NCI-H2081 (cell line): ENCODE results near the gene PRDM1.

Experiments
- DNase-seq, 2 experiments: peaks; one replicate each; lab custom pipeline; 2025; lab: John Stamatoyannopoulos, UW

The PRDM1 gene

DNA sequence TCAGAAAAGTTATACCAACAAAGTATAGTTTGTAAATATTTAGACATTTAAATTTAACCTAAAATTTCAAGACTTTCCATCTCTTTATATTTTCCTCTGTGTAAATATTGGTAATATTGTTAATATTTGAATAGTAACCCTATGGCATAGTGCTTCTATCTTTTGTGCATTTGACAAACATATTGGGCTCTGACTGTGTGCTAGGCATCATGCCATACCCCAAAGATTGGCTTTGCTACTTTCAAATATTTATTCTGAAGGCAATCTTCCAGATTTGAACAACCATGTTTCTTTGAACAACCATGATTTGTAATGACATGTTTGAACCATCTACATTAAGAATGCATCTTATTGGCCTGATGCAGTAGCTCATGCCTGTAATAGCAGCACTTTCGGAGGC, 15.5 kb upstream of the PRDM1 start:
- peak; percentile 26 to 77 for DNase-seq

DNA sequence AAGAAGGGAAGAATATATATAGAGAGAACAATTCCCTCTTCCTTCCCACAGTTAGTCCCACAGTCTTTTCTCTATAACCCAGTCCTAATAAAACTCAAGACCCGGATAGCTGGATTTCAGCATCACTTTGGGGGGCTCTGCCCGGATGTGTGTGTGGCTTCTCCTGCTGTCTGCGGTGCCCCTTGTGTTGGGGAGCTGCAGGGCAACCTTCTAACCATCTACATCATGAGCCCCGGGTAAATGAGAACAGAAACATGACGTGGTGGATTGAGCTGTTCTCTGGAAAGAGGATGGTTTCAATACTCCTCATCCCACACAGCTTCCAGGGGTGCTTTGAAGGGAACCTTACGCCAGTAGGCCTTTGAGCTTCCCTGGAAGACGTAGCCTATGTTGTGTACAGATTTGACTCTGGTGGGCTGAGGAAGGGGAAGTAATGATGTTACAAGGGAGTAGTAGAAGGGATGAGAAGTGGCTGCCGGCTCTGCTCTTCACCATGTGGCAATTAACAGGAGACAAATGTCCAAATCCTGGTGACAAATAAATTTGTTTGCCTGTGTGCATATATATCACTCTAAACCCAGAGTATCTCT, 13.5 kb upstream of the PRDM1 start:
- DNase-seq = no peak

DNA sequence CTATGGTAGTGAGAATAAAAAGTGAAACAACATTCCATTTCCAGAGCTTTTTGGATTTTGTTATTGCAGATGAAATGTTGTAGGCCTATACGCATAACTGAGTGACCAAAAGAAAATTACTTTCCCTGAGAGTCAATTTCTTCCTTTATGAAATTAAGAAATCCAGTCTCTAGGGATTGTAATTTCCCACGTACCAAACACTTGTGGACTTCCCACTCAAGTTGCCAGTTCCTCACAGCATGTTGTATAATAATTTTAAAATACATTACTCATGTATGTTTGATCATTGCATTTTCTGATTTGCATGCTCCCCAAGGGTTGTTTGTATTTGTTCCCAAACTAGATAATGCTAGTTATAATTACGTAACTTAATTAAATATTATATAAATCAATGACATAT, 12.0 kb upstream of the PRDM1 start:
- no peak for DNase-seq

DNA sequence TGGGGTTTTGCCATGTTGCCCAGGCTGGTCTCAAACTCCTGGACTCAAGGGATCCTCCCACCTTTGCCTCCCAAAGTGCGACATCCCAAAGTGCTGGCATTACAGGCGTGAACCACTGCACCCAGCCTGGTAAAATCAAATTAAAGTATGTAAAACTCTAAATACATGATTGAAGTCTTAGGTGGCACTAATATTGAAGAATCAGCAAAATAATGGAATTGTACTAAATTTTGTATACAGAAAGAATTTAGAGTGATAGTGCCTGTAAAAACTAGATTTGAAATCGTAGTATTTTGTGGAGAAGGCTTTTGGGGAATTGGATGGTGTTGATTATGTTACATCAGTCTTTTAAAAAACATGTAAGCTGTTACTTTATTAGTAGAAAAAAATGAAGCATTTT, 10.0 kb upstream of the PRDM1 start:
- DNase-seq = no peak

DNA sequence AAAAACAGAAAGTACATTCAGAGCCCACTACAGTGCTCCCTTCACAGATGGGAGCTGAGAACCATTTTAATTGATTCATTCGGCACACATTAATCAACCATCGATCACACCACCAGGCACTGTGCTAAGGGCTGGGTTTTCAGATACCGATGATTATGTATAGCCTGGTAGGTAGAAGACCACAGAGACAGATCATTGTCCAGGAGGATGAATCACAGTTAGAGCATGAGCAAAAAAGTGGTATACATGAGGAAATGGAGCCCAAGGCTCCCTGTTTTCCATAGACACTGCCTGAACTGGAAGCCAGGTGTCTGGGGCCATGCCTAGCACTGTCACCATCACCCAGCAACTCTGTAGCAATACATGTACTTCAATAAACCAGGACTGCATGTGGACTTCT, 9.0 kb upstream of the PRDM1 start:
- no peak for DNase-seq

DNA sequence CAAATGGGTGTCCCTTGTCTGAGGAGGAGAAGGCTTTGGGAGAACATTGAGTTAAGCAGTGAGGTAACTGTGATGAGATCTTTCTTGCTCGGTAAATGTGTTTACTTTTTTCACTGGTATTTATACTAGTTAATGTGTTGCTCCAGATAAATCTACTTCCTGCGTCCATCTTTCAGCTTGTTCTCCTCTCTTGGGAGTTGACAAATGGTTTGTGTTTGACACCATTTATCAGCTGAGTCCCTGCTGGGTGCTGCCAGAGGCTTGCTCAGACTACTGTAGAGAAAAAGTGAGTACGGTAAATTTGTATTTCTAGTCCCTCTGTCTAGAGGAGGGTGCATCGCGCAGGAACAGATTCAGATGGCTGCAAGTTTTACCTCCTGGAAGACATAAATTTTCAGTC, 8.3 kb upstream of the PRDM1 start:
- DNase-seq = no peak

DNA sequence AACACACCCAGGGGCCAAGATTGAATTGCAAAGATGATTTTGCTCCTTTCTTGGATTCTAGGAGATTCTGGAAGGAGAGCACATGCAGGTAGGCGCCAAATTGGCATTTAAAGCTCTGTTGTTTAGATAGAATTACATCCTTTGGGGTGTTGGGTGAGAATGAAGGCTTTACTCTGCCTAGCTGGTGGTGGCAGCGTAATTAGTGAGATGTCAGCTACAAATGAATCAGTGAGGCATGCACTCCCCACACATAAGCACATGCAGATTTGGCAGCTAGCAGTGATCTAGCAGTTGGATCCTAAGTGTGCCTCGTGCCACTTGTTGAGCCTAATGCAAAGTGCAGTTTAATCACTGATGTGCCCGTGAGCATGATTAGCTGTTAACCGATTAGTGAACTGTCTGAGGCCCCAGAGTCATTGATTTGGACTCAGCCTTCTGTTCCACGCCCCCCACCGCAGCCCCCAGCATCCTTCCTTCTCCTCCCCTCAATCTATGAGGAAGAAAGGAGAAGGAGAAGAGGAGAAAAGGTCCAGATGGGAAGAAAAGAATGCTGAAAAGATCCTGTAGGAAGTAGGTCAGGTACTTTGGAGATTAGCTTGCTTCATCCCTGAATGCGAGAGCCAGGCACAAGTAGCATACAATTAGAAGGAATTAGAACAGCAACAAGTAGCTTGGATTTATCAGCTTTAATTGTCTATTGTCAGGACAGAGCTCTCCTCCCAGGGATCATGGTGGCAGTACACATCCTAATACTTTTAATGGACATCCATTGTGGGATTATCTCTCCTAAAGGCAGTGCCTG, 6.0 kb upstream of the PRDM1 start:
- DNase-seq = no peak

DNA sequence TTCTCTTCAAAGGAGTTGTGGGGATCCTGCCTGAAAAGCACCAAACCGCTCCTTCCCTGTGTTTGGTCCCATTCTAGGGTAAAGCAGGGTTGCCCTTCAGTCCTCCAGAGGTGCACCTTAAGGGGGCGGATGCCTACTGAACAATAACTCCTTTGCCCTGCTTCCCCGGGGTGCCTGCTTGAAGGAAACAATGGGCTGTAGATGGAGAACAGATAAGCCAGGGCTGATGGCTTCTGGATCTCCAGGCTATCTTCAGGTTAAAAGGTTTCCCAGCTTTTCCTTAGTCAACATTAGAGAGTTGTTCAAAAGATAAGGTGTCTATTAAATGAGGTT, 5.4 kb upstream of the PRDM1 start:
- no peak for DNase-seq

DNA sequence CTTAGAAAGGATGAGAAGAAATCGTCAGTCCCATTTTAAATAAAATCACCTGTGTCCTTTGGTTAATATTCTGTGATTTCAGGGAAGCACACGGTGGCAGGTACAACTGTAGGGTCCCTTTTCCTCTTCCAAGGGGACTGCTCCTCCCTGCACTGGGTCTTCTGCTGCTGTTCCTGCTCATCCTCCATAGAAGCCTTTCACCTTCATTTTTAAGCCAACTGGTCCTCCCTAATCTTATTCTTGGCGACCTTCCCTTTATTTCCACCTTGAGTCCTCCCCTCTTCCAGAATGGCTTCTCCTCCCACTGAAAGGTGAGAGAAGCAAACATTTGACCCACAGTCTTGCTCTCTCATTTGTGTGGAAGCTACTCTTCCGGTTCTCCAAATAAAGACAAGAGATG, 4.4 kb upstream of the PRDM1 start:
- no peak for DNase-seq

DNA sequence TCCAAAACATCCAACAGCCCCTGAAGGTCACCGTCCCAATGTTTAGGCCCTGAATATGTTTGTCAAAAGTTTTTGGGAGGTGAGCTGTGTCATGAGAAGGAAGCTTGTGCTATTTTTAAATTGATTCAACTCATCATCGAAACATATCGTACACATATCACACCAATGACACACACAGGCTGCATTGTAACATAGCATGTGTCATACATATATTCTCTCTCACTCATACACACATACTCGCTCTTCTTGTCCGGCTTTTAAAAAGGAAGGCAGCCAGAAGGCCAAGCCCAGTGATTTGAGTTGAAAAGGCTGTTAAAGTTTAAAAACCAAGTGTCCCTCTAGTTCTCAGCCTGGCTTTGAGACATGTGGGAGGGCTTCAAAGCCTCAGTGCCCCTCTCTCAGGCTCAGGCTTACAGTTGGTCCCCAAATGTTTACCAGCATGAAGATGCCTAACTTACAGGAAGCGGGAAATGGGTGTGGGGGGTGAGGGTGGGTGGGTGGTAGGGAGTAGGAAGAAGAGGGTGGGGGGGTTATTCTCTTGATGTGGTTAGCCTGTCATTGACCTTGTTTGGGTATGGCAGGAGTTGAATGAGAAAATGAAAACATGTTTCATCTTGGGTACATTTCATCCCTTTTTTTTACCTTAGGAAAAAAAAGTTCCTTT, 3.3 kb upstream of the PRDM1 start:
- no peak for DNase-seq

DNA sequence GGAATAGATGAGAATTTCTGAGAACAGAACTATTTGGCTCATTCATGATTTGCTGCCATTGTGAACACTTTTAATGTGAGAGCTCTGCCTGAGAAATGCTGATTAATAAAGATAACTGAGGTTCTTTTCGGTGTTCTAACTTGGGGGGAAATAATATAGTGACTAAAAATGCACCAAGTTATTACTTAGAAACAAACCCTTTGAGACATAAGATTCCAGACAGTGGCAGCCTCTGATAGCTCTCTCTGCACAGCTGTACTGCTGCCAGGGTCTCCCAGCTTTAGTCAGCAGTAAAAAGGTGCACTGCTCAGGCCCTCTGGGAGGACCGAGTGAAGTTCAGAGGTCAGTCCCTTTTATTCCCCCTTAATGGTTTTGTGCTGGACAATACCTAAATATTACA, 2.5 kb upstream of the PRDM1 start:
- DNase-seq = no peak

DNA sequence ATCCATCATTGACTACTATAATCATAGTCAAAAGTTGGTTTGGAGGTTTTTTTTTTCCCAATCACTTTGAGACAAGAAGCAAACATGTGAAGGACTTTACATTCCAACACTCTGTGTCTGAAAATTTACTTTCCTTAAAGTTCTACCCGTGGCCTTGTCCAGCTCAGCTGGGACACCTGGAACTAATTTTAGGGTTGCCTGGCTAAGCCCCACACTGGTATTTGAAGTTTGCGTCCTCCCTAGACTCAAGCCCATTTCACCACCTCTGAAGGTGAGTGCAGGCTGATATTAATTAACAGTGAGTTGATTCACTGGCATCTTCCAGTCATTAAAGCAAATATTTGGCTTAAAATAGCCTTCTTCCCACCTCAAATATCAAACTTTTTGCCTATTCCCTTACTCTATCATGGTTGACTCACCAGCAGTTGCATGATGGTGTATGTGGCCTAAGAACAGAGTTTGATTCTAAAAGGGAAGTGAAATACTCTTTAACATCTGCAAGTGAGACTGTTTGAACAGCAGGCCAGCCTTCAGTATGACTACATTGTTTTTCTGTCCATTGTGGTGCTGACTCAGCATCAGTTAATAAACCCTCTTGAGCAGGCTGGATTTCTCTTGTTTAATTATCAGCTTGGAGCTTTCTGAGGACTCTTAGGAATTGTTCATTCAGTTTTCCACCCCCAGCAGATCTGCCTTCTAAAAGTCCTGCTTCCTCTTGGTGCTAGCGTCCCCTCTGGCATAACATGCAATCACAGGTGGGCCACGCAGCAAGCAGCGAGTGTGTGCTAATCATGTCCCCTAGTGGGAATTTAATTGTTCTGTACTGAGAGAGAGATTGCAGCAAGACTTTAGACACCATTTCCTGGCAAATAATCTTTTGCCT, 1.8 kb upstream of the PRDM1 start:
- peak; percentile 7 to 48 for DNase-seq

DNA sequence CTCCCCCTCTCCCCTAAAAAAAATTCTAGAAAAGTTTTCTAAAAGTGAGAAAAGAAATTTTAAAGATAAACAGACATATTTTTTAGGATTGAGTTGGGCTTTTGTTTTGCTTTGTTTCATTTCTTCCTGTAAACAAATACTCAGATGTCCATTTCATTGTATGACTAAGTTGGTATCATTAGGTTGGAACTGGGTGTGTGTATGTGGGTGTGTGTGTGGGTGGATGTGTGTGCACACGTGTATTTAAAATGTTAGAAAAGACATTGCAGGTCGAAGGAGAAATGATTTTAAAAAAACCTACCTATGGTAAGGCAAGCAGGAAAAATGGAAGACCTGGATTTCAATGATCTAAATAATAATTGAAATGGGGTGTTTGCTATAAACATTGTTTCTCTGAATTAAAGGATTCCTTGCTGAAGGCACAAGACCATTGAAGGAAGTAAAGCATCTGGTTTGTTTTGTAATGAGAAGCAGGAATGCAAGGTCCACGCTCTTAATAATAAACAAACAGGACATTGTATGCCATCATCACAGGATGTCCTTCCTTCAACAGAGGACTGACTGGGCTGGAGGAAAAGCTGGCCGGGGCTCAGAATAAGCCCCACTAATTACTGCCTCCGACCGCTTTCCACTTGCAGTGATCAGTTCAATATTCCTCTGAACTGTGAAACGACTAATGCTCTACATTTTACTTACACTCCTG, 996 bp upstream of the PRDM1 start:
- no peak for DNase-seq

DNA sequence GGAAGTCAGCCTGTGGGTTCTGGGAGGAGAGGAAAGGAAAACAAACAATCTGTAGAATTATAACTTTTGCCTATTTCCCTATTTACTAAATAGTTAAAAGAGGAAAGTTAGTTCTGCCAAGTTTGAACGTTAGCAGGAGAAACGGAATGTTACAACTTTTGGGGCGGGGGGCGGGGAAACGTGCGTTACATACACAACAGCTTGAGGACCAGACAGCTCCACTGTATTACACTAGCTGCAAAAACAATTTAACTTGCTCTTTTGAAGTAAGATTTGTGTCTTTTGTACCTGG, 498 bp upstream of the PRDM1 start:
- DNase-seq = no peak

DNA sequence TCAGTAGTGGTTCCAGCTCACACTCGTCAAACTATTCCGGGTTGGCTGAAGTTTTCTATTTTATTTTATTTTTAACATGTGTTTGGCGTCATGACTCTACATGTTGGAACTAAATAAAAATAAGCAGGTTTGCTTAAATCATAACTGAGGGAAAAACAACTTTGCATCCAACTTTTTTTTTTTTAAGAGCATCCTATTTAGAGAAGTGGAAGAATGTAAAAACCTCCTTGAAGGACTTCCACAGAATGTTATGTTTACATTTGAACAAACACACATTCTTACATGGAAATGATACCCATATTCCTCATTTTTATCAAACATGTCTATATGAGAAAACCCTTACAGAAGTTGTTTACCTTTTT, 659 bp downstream of the PRDM1 start:
- DNase-seq = no peak

DNA sequence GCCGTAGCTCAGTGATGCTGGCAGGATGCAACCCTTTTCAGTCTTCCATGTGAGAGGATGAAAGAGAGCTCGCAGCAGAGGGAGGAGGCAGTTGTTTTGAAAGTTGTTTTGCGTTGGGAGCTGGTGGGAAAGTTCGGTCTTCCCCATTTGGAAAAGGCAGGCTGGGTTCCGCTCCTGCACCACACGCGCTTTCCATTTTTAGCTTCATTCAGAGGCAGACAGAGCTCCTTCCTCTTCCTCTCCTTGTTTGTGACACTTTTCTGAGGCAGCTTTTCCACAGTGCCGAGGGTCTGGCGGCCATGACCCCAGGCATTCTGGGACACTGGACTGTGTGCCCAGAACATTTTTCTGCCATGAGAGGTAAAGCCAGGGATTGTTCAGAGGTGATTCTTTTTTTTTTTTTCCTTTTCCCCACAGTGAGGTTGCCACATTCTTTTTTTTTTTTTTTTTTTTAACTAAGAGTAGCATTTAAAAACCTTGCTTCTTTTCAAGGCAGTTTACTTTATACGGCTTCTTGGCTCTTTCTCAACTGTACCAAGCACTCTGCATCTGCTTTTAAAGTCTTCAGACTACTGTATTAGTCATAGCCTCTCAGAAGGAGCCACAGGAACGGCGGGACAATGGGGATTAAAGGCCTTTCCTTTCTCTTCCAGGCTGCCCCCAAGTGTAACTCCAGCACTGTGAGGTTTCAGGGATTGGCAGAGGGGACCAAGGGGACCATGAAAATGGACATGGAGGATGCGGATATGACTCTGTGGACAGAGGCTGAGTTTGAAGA, 1.6 kb downstream of the PRDM1 start:
- DNase-seq = no peak

DNA sequence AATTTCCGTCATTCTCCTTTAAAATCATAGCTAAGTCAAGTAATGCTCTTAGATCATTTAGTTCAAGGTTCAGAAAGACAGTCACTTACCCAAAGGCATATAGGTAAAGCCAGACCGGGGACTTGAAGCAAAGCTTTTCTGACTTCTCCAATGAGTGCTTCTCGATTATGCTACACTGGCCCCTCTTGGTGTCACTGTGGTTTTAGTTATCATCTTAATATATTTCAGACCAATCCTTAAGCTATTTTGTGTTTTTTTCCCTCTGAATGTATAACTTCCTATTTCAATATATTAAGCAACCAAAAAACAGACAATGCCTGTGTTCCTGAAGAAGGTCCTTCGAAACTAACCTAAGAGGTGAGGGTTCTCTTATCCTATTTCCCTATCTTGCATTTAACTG, 3.9 kb downstream of the PRDM1 start:
- no peak for DNase-seq

DNA sequence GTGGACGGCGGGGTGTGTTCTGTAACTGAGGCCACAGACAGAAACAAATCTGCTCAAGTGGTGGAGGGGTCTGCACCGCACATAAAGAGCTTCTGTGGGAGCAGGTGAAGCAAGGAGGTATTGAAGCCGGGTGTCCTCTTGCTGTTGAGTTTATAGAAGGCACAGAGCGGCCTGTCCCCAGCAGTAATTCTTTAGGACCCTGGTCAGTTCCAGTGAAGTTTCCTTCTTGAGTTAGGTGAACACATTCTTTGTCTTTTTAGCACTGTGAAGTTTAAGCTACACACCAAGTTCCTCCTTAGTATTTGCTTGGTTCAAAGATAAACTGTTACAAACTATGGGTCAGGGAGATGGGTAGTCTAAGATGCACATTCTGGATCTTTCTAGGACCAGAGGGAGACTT, 6.1 kb downstream of the PRDM1 start:
- no peak for DNase-seq

DNA sequence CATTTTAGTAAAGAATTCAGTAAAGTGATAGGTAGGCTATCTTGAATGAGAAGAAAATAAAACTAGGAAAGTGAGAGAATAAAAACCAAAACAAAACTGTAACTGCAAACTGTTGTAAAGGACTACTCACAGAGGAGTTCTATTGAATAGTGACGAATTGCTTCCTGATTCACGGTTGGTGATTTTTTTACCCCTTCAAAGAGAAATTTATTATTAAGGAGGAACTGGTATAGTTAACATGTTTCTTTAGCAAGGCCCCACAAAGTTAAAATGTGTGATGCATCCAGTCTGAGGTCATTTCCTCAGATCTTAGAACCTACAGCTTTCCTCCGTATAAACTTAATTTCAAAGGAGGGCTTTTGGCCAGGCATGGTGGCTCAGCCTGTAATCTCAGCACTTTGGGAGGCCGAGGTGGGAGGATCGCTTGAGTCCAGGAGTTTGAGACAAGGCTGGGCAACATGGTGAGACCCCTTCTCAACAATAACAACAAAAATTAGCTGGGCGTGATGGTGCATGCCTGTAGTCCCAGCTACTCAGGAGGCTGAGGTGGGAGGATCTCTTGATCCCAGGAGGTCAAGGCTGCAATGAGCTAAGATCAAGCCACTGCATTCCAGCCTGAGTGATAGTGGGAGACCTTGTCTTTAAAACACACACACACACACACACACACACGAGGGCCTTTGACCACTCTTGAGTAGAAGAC, 8.3 kb downstream of the PRDM1 start:
- no peak for DNase-seq

DNA sequence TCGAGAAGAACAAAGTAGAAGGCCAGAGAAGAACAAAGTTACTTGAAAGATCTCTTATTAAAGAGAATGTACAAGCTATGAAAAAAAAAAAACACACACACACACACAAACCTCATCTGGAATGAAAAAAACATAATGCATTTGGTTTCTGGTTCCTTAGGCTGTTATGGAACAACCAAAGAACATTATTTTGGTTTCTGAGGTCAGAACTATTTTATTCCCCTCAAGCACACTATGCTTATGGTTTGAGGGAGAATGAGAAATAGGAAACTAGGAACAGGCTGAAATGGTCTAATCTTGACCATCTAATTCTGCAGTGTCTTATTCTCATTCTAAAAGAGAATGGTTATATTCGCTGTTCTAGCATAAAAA, 8.8 kb downstream of the PRDM1 start:
- DNase-seq = no peak
